Amniotic epithelial cell (primary cell): ENCODE results near the gene UVSSA.
A peak's percentile ranks its signal among the peaks of the same experiment; 100 is the strongest.

Experiments
- DNase-seq: peaks from one replicate; pipeline ENCODE4 v3.0.0-alpha.2; 2010; ENCODE audit warnings: low read depth

UVSSA gene

DNA sequence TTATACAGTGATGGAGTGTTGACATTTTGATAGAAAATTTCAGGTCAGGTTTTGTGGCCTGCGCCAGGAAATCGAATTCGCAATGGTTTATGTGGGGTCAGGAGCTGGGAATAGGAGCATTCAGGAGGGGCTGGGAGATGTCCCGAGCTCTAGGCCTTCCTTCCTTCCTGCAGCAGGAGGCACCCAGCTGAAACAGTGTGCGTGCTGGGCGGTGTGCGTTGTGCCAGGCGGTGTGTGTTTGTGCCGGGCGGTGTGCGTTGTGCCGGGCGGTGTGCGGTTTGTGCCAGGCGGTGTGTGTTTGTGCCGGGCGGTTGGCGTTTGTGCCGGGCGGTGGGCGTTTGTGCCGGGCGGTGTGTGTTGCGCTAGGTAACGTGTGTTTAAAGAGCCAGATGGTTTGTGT is 1.7 kb downstream of the UVSSA start:
- DNase-seq, result no peak

DNA sequence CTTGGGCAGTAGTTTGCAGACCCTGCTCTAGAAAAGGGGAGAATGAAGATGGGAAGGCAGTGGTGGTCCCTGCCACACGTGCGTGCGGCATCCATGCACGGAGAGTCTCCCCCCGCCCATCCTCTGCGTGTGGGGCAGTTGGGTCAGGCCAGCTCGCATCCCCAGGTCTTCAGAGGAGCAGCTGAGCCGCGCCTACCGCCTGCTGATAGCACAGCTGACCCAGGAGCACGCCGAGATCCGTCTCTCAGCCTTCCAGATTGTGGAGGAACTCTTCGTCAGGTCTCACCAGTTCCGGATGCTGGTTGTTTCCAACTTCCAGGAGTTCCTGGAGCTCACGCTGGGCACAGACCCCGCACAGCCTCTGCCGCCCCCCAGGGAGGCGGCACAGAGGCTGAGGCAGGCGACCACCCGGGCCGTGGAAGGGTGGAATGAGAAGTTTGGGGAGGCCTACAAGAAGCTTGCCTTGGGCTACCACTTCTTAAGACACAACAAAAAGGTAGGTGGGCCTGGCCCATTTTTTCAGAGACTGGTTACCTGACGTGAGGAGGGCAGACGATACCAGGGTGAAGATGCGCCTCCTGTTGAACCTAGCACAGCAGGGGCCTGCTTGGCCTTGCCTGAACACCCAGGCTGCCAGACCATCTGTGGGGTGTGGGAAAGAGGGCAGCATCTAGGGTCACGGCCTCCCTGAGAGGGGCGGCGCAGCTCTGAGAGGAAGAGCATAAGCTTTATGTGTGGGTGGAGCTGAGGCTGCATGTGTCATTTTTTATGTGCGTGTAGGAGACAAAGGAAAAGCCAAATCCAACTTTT is 2.6 kb downstream of the UVSSA start:
- no peak for DNase-seq

DNA sequence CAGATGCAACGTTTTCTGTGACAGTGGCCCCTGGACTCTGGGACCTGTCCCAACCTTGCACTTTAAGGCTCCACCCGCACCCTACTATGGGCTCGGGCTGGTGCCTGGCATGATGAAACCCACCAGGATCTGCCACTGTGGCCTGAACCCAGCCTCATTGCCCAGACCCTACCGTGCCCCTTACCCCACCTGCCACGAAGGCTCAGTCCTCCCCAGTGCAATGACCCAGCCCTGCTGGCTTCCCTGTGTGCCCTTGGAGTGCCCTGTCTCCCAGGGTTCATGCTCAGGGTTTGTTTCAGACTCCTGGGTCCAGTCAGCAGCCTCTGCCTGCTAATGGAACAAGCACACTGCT is 3.1 kb downstream of the UVSSA start:
- no peak for DNase-seq

DNA sequence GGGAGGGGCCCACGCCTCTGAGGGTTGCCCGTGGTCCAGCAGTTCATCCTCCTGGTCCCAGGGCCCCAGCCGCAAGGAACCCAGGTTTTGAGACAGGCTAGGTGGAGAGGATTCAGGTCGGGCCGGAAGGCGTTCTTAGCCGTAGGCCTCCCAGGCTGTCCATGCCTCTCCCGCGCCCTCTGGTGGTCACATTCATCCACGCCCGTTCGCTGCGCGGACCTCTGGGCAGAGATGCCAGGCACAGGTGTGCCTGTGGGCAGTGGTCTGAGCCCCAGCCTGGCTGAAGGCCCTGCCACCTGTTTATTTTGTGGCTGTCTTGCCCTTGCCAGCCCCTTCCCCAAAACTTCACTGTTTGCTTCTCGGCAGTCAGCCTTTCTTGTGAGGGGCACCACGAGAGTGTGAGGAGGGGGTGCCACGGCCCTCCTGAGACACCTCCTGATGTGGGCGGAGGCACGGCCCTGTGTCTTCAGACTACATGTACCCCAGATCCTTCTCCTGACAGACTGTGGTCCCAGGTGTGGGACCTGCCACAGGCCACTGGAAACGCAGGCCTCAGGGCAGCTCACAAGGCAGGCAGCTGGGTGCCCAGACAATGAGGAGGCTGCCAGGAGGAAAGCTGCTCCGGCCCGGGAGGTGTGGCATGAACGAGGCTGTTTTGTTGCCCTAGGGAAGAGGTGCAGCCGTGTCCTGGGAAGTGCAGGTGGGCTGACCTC is 5.0 kb downstream of the UVSSA start:
- peak; percentile 60 for DNase-seq

DNA sequence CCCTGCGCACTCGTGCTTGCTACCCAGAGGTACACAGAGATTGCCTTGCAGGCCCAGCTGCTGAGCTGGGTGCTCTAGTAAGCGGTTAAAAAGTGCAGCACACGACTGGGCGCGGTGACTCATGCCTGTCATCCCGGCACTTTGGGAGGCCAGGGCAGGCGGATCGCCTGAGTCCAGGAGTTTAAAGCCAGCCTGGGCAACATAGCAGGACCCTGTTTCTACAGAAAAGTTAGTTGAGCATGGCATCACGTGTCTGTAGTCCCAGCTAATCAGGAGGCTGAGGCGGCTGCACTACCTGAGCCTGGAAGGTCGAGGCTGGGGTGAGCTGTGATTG is 5.5 kb downstream of the UVSSA start:
- no peak for DNase-seq

DNA sequence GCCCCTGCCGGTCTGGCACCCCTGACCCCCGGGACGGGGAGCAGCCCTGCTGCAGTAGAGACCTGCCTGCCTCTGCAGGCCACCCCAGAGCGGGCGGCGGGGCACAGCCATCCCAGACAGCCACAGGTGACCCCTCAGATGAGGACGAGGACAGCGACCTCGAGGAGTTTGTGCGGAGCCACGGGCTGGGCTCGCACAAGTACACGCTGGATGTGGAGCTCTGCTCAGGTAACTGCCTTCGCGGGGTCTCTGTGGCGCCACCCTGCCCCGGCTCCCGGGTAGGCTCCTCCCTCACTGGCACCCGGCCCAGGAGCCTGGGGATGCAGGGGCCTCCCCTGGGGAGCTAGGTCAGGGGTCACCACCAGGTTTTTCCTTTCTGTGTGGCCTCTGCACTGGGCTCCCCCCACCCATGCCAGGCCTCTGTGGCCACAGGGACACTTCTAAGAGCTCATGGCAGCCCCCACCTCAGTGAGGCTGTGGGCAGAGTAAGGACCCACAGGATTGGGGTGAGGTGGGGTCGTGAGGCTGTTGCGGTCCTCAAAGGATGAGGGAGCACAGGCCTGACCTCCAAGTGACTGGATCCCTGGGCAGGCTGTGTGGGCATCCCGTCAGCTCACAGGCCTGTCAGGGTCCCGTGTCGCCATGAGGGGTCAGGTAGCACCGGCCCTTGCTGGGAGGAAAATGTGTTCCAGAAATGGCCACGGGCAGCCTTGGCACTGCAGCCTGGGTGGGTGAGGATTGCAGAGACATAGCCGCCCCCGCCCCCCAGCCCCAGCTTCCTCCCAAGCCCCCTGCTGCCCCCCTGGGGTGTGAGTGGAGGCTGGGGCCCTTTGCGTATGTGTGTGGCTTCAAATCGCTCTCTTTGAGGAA is 6.4 kb downstream of the UVSSA start:
- no peak for DNase-seq

- no peak for DNase-seq
Observed at GRCh38 chr4:1354136-1354982, 7.4 kb downstream of the UVSSA start.

DNA sequence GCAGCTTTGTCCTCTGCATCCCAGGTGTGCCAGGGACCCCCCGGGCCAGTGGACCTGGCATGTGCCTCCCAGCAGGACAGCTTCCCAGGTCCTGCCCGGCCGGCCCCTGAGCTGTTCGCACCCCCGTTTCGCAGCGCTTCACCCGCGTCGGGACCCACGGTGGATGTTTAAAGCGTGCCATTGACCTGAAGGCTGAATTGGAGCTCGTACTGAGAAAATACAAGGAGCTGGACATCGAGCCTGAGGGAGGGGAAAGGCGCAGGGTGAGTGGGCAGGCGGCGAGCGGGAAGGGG is 7.9 kb downstream of the UVSSA start:
- DNase-seq, result no peak

- no peak for DNase-seq
Observed at GRCh38 chr4:1355378-1355777, 8.4 kb downstream of the UVSSA start.

DNA sequence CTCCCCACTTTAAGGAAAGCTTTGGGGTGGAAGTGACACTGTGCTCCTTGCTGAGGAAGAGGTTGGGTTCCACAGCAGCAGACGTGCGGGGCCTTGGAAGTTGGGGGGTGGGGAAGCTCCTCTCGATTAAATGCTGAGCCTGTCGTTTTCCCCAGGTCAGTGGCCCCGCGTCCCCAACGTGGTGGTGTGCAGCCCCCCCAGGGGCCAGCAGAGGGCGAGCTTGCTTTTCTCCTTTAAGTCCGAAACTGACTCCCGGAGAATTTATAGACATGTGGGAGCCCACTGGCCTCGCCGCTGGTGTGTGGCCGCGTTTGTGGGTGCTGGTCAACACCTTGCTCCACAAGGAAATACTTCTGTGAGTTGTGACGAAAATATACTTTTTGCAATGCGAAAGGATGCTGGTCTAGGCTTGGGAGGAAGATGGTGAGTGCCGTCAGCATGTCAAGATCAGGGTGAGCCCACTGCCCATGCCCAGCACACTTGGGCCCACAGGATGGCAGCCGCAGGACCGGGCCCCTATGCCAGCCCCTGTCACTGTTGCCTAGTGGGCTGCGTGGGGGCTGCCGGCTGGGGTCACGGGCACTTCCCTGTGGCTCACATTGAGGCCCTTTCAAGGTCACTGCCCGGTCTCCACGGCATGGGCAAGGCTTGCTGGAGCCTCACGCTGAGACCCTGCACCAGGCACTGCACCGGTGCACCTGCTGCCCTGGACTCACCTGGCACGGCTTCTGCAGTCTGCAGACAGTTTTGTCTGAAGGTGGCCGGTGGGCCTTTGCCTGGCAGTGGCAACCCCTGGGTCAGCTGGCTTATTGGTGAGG is 9.4 kb downstream of the UVSSA start:
- peak; percentile 50 for DNase-seq

DNA sequence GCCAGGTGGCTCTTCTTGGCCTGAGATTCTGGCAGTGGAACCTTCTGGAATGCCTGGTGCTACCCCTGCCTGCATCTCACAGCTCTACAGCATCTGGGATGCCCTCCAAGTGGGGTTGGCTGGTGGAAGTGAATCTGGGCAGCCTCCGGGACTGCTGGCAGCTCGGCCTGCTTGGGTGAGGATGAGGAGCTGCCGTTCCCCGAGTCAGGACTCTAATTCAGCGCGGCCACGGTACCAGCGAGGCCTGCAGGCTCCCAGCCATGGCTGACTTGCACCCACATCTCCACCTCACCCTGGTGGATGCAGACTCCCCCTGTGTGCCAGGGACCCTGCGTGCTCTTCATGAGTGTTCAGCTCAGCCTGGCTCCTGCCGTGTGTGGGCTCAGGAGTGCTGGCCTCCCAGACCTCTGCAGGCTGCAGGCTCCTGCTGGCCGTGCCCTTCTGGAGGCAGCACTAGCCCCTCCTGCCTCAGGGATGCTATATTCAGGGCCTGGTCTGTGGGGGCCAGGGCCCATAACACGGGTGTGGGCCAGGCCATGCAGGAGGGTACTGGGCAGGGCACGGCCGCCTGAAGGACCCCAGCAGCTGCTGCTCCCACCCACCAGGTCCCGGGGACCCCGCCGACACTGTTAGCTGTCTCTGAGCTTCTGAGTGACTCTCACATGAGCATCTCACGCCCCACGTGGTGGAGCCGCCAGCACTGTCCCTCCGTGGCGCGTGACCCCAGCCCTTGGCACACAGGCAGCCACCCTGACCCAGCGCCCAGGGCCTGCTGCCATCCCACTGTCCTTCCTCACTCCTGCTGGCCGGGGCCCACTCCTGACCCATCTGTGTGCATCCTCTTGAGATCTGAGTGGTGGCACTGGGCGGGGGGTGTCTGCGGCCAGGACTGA is 10.6 kb downstream of the UVSSA start:
- DNase-seq, result no peak

DNA sequence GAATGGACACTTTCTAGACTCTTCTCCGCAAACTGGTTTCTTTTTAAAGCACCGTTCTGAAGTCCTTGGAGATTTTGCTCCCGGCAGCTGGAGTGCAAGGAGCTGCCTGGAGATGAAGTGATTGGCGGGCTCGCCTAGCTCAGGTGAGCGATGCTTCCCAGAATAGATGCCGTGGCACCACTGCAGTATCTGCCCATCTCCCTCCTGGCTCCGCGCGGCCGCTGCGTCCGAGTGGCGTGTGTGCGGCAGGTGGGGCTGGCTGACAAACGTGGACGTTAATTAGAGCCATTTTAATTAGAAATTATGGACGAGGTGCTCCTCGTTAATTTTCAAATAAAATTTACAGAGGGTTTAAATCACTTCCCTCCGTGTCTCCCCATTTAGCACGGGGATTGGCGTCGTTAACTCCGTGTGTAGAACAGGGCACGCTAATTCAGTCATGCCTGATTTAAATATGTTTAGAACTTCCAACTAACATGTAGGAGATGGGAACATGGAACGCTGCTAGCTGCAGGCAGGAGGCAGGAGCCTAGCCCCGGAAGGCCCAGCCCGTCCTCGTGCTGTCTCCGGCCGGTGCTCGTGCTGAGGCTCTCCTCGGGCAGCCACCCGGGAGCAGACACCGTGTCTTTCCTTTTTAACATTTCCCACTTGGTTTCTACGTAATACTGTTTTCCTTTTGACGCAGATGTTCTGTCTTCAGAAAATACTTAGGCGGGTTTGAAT is 11.6 kb downstream of the UVSSA start:
- no peak for DNase-seq

DNA sequence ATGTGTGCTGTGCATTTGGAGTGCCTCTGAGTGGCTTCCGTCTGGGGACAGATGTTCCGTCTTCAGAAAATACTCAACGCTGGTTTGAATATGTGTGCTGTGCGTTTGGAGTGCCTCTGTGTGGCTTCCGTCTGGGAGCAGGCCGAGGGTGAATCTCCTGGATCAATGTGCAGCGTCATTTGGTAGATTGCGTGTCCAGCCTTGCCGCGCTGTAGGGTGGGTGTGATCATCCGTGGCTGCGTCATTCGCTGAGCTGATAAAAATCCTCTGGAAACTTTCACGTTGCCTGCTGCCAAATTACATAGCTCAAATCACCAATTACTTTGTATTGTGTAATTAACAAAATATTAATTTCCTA is 12.1 kb downstream of the UVSSA start:
- no peak for DNase-seq

- no peak for DNase-seq
Observed at GRCh38 chr4:1359976-1360375, 13.0 kb downstream of the UVSSA start.

DNA sequence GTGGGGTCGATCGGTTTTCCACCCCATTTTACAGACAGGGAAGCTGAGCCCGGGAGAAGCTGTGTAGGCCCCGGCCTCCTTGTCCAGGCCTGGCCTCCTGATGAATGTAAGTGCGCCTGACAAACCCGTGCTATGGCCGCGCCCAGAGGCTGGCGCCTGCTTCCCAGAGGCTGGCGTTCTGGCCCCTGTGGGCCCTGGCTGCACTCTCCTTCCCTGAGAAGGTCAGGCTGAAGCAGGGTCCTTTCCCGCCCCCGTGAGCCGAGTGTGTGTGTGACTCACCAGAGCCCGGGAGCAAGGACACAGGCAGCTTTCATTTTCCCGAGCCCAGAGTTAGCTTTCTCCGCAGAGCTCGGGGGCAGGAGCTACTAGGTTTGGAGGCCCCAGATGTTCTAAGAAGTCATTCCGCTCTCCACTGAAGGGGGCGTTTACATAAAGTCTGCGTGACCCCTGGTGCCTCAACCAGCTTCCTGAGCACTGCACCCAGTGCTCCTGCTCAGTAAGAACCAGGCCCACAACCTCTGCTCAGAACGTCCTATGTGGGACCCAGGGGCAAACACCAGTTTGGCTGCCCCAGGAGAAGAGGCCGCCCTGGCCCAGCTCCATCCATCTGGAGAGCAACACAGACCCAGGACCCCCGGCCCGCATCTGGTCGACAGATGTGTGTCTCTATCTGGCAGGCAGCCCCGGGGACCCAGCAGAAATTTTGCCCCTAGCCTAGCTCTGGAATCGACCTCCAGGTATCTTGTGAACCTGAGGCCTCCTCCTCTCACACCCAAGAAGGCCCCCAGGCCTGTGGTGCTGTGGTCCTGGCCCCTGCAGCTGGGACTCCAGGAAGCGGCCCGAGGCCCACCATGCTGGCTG is 13.6 kb downstream of the UVSSA start:
- DNase-seq, result peak; percentile 45

DNA sequence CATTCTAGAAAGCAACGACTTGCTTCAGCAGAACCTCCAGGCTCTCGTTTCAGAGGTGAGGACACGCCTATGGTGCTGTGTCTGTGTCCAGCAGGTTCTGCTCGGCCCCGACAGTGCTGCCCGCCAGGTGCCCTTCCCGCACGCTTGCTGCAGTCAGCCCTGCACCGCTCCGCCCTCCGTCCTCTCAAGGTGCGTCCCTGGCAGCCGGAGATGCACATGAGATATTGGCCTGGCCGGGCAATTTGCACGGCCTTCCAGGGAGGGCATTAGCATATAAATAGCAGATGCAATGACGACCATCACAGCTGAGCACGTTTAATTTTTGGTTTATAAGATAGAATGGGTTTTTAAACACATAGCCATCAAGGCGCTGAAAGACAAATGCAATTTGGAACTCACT is 14.4 kb downstream of the UVSSA start:
- no peak for DNase-seq

DNA sequence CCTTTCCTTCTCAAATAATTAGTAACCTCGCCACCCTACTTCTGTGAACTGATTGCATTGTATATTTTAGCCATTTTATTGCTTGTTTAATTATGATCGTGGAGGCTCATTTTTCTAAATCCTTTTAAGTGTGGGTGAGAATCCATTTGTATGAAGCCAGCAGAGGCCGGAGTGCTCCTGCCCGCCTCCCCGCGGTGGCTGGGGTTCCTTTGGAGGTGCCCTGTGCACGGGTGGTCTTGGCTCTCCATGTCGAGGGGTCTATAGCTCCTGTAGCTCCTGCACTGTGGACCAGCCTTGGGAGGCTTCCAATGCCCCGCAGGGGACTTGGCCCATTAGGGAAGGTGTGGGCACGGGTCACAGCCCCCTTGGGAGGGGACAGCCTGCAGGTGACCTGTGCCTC is 15.0 kb downstream of the UVSSA start:
- no peak for DNase-seq

DNA sequence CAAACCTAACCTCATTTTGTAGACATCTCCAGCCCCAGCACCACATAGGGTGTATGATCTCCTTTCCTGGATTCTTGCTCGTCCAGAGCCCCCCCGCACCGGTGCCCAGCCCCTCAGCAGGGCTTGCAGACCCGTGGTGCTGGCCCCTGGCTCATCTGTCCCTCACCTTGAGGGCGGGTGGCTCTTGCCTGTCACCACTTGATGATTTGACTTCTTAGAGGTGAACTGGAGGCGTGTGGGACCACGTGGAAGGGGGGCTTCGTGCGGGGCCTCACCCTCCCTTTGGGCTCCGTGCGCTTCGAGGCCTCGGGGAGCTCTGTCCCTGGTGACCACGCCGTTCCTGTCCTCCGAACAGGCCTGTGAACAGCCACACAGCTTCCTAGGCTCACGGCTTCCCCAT is 15.5 kb downstream of the UVSSA start:
- no peak for DNase-seq

- DNase-seq, result no peak
Observed at GRCh38 chr4:1363513-1363912, 16.5 kb downstream of the UVSSA start.
